ENCODE data around the gene AKR1B1.

Gene AKR1B1

DNA sequence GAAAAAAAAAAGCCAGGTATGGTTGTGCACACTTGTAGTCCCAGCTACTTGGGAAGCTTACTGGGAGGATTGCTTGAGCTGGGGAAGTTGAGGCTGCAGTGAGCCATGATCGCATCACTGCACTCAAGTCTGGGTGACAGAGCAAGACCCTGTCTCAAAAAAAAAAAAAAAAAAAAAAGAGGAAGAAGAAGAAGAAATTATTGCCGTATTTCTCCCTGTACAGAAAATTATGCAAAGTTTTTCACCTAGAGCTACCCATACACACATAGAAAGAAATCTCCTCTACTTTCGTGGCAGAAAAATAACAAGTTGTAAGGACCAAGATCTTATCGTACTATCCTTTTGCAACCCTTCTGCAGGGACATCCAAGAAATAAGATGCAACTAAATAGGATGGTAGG is 25.5 kb downstream of the AKR1B1 start:
- H3K4me3 ChIP-seq (ENCODE audit: low read length): no peak overlapping the region
- TF ChIP-seq, protein P1, sequence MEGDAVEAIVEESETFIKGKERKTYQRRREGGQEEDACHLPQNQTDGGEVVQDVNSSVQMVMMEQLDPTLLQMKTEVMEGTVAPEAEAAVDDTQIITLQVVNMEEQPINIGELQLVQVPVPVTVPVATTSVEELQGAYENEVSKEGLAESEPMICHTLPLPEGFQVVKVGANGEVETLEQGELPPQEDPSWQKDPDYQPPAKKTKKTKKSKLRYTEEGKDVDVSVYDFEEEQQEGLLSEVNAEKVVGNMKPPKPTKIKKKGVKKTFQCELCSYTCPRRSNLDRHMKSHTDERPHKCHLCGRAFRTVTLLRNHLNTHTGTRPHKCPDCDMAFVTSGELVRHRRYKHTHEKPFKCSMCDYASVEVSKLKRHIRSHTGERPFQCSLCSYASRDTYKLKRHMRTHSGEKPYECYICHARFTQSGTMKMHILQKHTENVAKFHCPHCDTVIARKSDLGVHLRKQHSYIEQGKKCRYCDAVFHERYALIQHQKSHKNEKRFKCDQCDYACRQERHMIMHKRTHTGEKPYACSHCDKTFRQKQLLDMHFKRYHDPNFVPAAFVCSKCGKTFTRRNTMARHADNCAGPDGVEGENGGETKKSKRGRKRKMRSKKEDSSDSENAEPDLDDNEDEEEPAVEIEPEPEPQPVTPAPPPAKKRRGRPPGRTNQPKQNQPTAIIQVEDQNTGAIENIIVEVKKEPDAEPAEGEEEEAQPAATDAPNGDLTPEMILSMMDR (conservative IDR thresholded peaks at IDR 0.05; ENCODE audit: low read length): no peak
- no peak for DNase-seq (ENCODE audit: low read depth)

DNA sequence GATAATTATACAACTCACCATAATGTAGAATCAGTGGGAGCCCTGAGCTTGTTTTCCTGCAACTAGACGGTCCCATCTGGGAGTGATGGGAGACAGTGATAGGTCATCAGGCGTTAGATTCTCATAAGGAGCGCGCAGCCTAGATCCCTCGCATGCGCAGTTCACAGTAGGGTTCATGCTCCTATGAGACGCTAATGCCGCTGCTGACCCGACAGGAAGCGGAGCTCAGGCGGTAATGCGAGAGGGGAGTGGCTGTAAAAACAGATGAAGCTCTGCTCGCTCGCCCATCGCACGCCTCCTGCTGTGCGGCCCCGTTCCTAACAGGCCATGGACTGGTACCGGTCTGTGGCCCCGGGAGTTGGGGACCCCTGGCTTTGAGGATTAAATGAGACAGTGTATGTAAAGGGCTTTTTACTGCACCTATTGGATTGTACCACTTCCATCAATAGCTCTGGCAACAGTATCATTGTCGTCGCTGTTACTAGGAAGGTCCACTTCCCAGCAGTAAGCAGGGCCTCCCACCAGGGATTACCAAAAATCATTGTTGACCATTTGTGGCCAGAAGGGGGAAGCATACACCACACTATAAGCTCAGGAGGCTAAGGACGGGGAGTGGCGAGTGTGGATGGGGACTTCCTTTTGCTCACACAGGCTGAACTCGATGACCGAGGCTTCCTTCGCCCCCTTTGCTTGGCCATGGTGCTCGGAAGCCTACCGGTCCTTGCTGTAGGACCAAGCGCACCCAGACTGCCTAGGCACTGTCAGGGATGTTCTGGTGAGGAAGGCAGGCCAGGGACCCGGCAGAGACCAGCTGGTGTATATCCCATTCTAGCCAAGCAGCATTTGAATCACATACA is 26.4 kb downstream of the AKR1B1 start:
- DNase-seq (ENCODE audit: low read depth): peak; percentile 91
- peak overlapping the region; percentile 56 for H3K4me3 ChIP-seq (ENCODE audit: low read length)
- TF ChIP-seq, protein P1 (conservative IDR thresholded peaks at IDR 0.05; ENCODE audit: low read length): peak; percentile 68

DNA sequence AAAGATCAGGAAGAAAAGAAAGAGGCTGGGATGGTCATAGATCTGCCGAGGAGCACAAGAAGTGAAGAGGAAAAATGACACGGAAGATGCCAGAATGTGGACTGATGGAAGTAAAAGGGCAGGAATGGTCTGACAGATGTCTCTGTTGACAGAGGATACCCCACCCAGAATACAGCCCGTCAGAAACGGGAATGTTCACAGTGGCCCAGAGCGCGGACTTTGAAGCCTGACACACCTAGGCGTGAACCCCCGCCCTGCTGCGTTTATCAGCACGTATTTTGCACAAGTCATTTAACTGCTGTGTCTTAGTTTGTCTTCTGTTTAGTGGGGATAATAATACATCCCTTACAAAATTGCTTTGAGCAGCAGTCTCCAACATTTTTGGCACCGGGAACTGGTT is 27.1 kb downstream of the AKR1B1 start:
- peak overlapping the region; percentile 56 for H3K4me3 ChIP-seq (ENCODE audit: low read length)
- TF ChIP-seq, protein P1 (conservative IDR thresholded peaks at IDR 0.05; ENCODE audit: low read length): no peak
- no peak for DNase-seq (ENCODE audit: low read depth)

DNA sequence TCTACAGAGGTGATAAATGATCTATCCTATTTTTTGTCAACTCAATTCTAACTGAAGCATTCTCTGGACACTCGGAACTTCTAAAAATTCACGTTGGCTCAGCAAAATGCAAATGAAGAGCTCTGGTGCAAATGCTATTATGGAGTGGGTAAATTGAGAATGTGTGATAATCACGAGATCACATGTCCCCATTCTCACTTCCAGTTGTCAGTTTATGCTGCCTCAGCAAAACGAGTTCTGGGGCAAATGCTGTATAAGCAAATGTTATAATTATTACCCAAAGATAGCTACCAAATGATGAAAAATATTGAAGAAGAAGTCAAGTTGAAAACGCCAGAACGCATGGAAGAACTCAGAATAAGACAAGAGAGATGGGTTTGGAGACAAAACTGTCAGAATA is 29.4 kb downstream of the AKR1B1 start:
- no peak overlapping the region for H3K4me3 ChIP-seq (ENCODE audit: low read length)
- TF ChIP-seq, protein P1 (conservative IDR thresholded peaks at IDR 0.05; ENCODE audit: low read length): no peak
- no peak for DNase-seq (ENCODE audit: low read depth)

DNA sequence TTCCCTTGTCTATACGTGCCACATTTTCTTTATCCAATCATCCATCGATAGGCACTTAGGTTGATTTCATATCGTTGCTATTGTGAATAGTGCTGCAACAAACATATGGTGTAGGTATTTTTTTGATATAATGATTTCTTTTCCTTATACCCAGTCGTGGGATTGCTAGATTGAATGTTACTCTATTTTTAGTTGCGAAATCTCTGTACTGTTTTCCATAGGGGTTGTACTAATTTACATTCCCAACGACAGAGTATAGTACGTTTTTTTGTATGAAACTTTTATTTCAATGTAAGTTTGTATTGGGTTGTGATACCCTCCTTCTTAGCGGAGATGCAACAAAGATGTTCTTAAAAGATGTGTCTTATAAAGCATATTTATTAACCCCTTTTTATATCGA is 30.0 kb downstream of the AKR1B1 start:
- H3K4me3 ChIP-seq (ENCODE audit: low read length): no peak overlapping the region
- TF ChIP-seq, protein P1 (conservative IDR thresholded peaks at IDR 0.05; ENCODE audit: low read length): no peak

DNA sequence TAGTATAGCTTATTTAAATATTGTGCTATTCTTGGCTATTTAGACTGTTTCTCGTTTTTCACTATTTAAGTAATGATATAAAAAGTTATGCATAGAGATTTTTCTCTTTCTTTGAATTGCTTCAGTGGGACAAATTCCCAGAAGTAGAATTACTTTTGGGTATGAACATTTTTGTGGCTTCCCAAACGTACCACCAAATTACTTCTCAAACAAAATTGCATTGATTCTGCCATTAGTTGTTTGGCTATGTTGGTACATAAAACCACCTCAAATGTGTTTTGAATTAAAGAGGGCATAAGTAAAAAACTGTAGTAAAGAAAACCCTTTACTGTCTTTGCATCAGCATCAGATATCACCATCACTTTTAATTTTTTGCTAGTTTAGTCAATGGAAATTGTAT is 31.0 kb downstream of the AKR1B1 start:
- DNase-seq (ENCODE audit: low read depth): peak; percentile 82
- TF ChIP-seq, protein P1 (conservative IDR thresholded peaks at IDR 0.05; ENCODE audit: low read length): no peak
- H3K4me3 ChIP-seq (ENCODE audit: low read length): no peak overlapping the region

More for the DNA sequence above, 30.0 kb downstream of the AKR1B1 start:
- DNase-seq (ENCODE audit: low read depth): no peak

DNA sequence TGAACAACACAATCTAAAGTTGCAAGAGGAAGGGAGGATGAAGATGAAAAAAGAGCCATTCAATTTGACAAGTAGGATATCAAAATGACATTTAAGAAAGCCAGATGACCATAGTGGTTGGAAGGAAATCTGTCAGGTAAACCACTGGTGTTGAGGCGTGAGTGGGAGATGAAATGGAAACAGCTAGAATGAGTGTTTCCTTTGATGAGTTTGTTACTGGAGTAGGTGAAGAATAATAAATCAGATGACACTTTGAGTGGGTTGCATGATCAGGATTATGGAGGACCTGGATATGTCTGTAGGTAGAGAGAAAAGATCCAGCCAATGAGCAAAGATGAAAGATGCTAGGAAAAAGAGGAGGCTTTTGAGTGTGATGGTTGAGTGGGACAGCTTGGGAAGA is 33.1 kb downstream of the AKR1B1 start:
- no peak for DNase-seq (ENCODE audit: low read depth)
- TF ChIP-seq, protein P1 (conservative IDR thresholded peaks at IDR 0.05; ENCODE audit: low read length): no peak
- no peak overlapping the region for H3K4me3 ChIP-seq (ENCODE audit: low read length)
